Activated naive CD4-positive, alpha-beta T cell treated with anti-CD3 and anti-CD28 coated beads, Interleukin-2, amount 10 ng/mL, durations not matched to agents 7 days and 5 days (primary cell): ENCODE data around the gene DDX42.

Source experiments
- CTCF ChIA-PET: fragments of 350-600 bp; sonication (Branson Sonifier 250); formaldehyde crosslinking; loops from one replicate; lab custom pipeline; 2021; ENCODE audit warnings: antibody characterized with exemption; lab: Charles Lee
- DNase-seq: peaks from one replicate; pipeline ENCODE4 v3.0.0-alpha.2; 2020
- H3K27ac Mint-ChIP-seq: one replicate; pipeline ENCODE4 v1.8.0; 2021; ENCODE audit warnings: mild to moderate bottlenecking, moderate library complexity, mixed read lengths
- H3K27me3 Mint-ChIP-seq: one replicate; pipeline ENCODE4 v1.8.0; 2021; ENCODE audit warnings: mild to moderate bottlenecking, mixed read lengths
- H3K36me3 Mint-ChIP-seq: one replicate; pipeline ENCODE4 v1.8.0; 2021; ENCODE audit warnings: mixed read lengths
- H3K4me1 Mint-ChIP-seq: one replicate; pipeline ENCODE4 v1.8.0; 2021; ENCODE audit warnings: mixed read lengths
- H3K4me3 Mint-ChIP-seq: one replicate; pipeline ENCODE4 v1.8.0; 2021; ENCODE audit warnings: mild to moderate bottlenecking, moderate library complexity, mixed read lengths
- H3K9me3 Mint-ChIP-seq: one replicate; pipeline ENCODE4 v1.8.0; 2021; ENCODE audit warnings: mixed read lengths

The DDX42 gene

DNA sequence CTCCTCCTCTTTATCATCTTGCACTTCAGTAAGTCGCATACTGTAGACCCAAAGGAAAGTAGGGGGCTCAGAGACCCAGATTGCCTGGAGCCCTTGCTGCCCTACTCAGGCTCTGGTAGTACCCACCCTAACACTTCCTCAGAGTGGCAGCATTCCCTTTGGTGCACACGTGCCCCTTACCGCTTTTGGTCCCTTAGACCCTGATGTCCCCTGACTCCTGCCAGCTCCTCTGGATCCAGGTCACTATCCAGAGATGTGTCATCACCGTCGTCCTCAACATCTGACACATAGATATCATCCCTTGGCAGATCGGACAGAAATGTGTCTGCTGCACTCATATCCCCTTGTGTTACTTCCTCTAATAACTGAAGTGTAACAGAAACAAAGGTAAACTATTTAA, 47.8 kb downstream of the DDX42 start:
- no peak for DNase-seq
- Mint-ChIP-seq H3K27ac (peak overlapping the region; percentile 59), H3K36me3 (peaks cover 82% of the 10 kb centered on the region), H3K9me3 (no peaks in the 10 kb centered on the region), H3K4me1 (peaks cover 47% of the 10 kb centered on the region), H3K4me3 (peak overlapping the region; percentile 32), H3K27me3 (no peaks in the 10 kb centered on the region)
- CTCF ChIA-PET, result interaction anchor here (1.0 kb wide), 2 partner anchors 8 to 124 kb away, joined by 3 to 4 read pairs; no protein-coding TSS in a partner anchor

DNA sequence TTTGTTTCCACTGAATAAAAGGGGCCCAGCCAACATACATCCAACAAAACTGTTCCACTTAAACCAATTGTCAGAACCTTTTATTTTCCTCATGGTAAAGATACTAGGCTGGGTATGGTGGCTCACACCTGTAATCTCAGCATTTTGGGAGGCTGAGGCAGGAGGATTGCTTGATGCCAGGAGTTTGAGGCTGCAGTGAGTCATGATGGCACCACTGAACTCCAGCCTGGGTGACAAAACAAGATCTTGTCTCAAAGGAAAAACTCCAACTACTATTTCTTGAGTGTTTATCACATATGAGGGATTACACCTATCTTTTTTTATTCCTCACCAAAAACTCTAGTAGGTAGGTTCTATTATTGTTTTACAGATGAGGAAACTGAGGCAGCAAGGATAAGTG, 48.6 kb downstream of the DDX42 start:
- no peaks in the 10 kb centered on the region for H3K27me3 Mint-ChIP-seq

DNA sequence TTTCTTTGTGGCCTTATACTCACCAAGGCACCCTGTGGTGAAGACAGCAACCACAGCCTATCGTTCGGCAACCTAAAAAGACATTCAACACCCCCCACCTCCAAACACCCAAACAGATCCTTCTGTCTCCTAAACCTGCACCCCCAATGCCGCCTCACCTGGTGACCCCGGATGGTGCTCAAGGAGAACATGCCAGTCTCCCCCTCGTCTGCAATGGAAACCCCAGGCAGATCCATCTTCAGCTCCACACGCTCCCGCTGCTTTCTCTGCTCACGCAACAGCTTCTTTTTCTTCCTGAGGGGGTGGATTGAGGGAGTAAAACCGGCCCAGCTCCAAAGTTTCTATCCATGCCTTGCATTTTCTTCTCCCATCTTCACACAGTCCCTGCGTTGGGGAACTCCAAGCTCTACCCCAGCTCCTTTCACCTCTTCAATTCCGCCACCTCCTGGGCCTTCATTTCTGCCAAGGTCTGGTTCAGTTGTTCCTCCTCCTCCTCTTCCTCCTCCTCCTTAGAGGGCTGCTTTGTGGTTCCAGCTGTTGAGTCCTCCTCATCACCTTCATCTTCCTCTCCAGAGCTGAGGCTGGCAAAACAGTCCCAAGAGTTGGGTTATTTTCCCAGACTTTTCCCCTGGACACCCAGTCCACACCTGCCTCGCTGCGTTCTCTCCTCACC, 49.8 kb downstream of the DDX42 start:
- Mint-ChIP-seq H3K4me1 (peaks cover 58% of the 10 kb centered on the region), H3K9me3 (no peaks in the 10 kb centered on the region), H3K27me3 (no peaks in the 10 kb centered on the region), H3K4me3 (no peak overlapping the region), H3K27ac (peak overlapping the region; percentile 34), H3K36me3 (peaks cover 77% of the 10 kb centered on the region)
- CTCF ChIA-PET, result interaction anchor here (2.6 kb wide), 1 partner anchor 10 kb away, joined by 8 read pairs; no protein-coding TSS in a partner anchor
- DNase-seq, result no peak

More for the DNA sequence above, 48.6 kb downstream of the DDX42 start:
- Mint-ChIP-seq H3K27ac (no peak overlapping the region), H3K9me3 (no peaks in the 10 kb centered on the region), H3K4me1 (peaks cover 48% of the 10 kb centered on the region), H3K36me3 (peaks cover 83% of the 10 kb centered on the region), H3K4me3 (no peak overlapping the region)
- no peak for DNase-seq
- CTCF ChIA-PET, result no interaction called here

GRCh38 chr17:63824362-63824761, 50.4 kb downstream of the DDX42 start:
- H3K4me1 Mint-ChIP-seq, result peaks cover 61% of the 10 kb centered on the region
- H3K27me3 Mint-ChIP-seq, result no peaks in the 10 kb centered on the region
- H3K9me3 Mint-ChIP-seq, result no peaks in the 10 kb centered on the region
- peaks cover 78% of the 10 kb centered on the region for H3K36me3 Mint-ChIP-seq
- CTCF ChIA-PET, result interaction anchor here (1.1 to 2.6 kb wide), 2 partner anchors 9 to 12 kb away, joined by 4 to 8 read pairs; no protein-coding TSS in a partner anchor
- no peak for DNase-seq
- peak overlapping the region; percentile 34 for H3K27ac Mint-ChIP-seq
- H3K4me3 Mint-ChIP-seq, result no peak overlapping the region

- H3K27ac Mint-ChIP-seq, result peak overlapping the region; percentile 96
- peaks cover 80% of the 10 kb centered on the region for H3K36me3 Mint-ChIP-seq
- no peaks in the 10 kb centered on the region for H3K27me3 Mint-ChIP-seq
- no peak for DNase-seq
- no peaks in the 10 kb centered on the region for H3K9me3 Mint-ChIP-seq
- CTCF ChIA-PET, result interaction anchor here (0.9 kb wide), 1 partner anchor 22 kb away, joined by 3 read pairs; no protein-coding TSS in a partner anchor
- peak overlapping the region; percentile 87 for H3K4me3 Mint-ChIP-seq
- peaks cover 76% of the 10 kb centered on the region for H3K4me1 Mint-ChIP-seq
These were observed 52.6 kb downstream of the DDX42 start for GRCh38 chr17:63826468-63827001.

DNA sequence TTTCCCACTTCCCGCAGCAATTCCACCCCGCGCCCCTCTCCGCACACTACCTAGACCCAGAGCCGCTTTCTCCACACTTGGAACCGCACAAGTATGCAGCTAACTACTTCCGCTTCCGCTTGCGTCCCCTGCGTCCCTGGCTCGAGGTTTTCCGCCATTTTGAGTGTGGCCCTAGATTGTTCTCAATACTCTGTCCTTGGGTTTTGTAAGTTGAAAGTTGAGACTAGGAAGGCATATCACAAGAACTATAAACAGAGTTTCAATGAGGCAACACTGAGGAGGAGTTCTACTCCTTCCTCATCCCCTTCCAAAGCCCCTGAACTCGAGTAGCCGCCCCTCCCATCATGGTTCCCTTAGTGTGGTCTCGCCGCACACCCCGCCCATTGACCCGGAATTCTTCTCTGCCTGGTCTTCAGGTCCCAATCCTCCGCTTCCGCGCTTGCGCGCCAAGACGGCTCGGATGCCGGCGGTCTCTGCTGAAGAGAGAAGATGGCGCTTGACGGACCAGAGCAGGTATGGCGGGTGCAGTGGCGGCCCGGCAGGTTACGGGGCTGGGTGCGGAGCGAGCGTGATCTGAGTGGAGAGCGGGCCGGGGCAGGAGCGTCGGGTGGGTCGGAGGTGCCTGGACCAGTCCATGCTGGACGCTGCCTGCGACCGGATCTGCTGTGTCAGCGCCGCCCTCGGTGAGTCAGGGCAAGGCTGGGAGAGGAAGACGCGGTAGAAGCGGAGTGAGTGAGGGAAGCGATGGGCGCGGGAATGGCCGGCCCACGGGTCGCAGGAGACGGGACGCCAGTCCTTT, 53.2 kb downstream of the DDX42 start, which contains the start of the genes FTSJ3 and PSMC5:
FTSJ3 (minus strand) TSS at position 662 of the 799 bp plus-strand sequence. CDS start 761 bp downstream, outside the sequence.
PSMC5 (plus strand) TSS at position 430 of the 799 bp plus-strand sequence; CDS start at position 490, 60 bp downstream.
- Mint-ChIP-seq H3K27ac (peak within 1 kb of the TSS; percentile 96), H3K36me3 (peaks cover 80% of the 10 kb centered on the region), H3K4me1 (peaks cover 80% of the 10 kb centered on the region), H3K9me3 (no peaks in the 10 kb centered on the region), H3K27me3 (no peaks in the 10 kb centered on the region), H3K4me3 (peak within 1 kb of the TSS; percentile 87)
- CTCF ChIA-PET, result interaction anchor here (1.0 to 1.1 kb wide), 2 partner anchors 10 to 12 kb away, joined by 4 to 5 read pairs; no protein-coding TSS in a partner anchor
- peak; percentile 98 for DNase-seq

DNA sequence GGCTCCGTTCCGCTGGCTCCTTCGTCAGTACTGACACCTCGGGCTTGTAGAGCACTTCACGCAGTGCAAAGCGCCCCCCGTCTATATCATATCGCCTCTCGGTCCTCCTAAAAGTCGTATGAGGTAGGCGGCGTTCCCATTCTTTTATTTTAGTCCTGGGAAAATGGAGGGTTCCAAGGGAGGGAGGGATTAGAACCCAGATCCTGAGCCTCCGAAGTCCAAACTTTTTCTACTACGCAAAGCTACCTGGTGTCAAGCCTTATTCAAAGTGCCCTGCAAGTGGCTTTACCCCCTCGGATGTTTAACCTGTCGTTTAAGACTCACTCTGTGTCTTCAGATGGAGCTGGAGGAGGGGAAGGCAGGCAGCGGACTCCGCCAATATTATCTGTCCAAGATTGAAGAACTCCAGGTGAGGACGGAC, 53.8 kb downstream of the DDX42 start:
- H3K36me3 Mint-ChIP-seq, result peaks cover 79% of the 10 kb centered on the region

GRCh38 chr17:63828936-63829335, 55.0 kb downstream of the DDX42 start:
- H3K9me3 Mint-ChIP-seq, result no peaks in the 10 kb centered on the region
- no peak for DNase-seq
- H3K27me3 Mint-ChIP-seq, result no peaks in the 10 kb centered on the region
- H3K4me3 Mint-ChIP-seq, result peak overlapping the region; percentile 87
- CTCF ChIA-PET, result interaction anchor here (0.9 to 1.3 kb wide), 6 partner anchors 8 to 403 kb away, joined by 3 to 5 read pairs (median 3); no protein-coding TSS in a partner anchor
- peaks cover 73% of the 10 kb centered on the region for H3K4me1 Mint-ChIP-seq
- no peak overlapping the region for H3K27ac Mint-ChIP-seq
- H3K36me3 Mint-ChIP-seq, result peaks cover 77% of the 10 kb centered on the region

More for the DNA sequence above, 53.8 kb downstream of the DDX42 start:
- no peaks in the 10 kb centered on the region for H3K27me3 Mint-ChIP-seq
- peaks cover 81% of the 10 kb centered on the region for H3K4me1 Mint-ChIP-seq
- H3K9me3 Mint-ChIP-seq, result no peaks in the 10 kb centered on the region
- CTCF ChIA-PET, result interaction anchor here (0.8 to 1.3 kb wide), 8 partner anchors 9 to 402 kb away, joined by 3 to 5 read pairs (median 4); no protein-coding TSS in a partner anchor
- no peak for DNase-seq
- H3K4me3 Mint-ChIP-seq, result peak overlapping the region; percentile 87
- H3K27ac Mint-ChIP-seq, result peak overlapping the region; percentile 96

DNA sequence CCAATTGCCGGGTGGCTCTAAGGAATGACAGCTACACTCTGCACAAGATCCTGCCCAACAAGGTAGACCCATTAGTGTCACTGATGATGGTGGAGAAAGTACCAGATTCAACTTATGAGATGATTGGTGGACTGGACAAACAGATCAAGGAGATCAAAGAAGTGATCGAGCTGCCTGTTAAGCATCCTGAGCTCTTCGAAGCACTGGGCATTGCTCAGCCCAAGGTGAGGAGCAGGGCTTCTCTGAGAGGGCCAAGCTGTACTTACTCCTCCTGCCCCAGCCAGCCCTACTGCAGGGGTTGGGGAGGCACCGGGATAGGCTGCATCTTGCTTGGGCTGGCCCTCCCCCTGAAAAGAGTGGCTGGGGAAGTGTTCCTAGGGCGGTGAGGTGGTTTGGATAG, 56.3 kb downstream of the DDX42 start:
- H3K27ac Mint-ChIP-seq, result peak overlapping the region; percentile 51
- peaks cover 80% of the 10 kb centered on the region for H3K36me3 Mint-ChIP-seq

DNA sequence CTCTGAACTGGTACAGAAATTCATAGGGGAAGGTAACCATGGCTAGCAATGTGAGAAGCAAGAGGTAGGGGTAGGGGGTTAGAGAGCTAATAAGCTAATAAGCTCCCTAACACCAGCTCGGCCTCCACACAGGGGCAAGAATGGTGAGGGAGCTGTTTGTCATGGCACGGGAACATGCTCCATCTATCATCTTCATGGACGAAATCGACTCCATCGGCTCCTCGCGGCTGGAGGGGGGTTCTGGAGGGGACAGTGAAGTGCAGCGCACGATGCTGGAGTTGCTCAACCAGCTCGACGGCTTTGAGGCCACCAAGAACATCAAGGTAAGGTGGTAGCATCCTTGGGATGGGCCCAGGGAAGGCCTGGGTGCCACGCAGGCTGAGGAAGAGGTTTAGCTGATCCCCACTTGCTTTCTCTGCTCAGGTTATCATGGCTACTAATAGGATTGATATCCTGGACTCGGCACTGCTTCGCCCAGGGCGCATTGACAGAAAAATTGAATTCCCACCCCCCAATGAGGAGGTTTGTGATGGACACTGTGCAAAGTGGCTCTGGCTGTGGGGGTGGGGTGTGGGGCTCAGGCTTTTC, 57.0 kb downstream of the DDX42 start:
- H3K4me1 Mint-ChIP-seq, result peaks cover 70% of the 10 kb centered on the region
- no peak for DNase-seq
- CTCF ChIA-PET, result interaction anchor here (1.3 kb wide), 1 partner anchor 18 kb away, joined by 3 read pairs; no protein-coding TSS in a partner anchor
- H3K4me3 Mint-ChIP-seq, result no peak overlapping the region
- peaks cover 82% of the 10 kb centered on the region for H3K36me3 Mint-ChIP-seq
- H3K27me3 Mint-ChIP-seq, result no peaks in the 10 kb centered on the region
- no peaks in the 10 kb centered on the region for H3K9me3 Mint-ChIP-seq
- H3K27ac Mint-ChIP-seq, result peak overlapping the region; percentile 86

More for the DNA sequence above, 56.3 kb downstream of the DDX42 start:
- DNase-seq, result no peak
- CTCF ChIA-PET, result interaction anchor here (0.8 to 1.1 kb wide), 3 partner anchors 8 to 10 kb away, joined by 3 to 5 read pairs (median 3); no protein-coding TSS in a partner anchor
- H3K9me3 Mint-ChIP-seq, result no peaks in the 10 kb centered on the region
- H3K4me1 Mint-ChIP-seq, result peaks cover 71% of the 10 kb centered on the region
- no peaks in the 10 kb centered on the region for H3K27me3 Mint-ChIP-seq
- no peak overlapping the region for H3K4me3 Mint-ChIP-seq

DNA sequence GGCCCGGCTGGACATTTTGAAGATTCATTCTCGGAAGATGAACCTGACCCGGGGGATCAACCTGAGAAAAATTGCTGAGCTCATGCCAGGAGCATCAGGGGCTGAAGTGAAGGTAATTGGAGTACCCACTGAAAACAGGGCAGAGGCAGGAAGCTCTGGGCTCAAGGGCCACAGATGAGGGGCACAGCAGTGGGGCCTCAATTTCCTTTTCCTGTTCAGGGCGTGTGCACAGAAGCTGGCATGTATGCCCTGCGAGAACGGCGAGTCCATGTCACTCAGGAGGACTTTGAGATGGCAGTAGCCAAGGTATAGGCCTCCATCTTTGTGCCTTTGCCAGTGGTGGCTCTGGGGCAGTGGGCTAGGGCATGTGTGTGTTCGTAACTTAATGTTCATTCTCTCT, 57.5 kb downstream of the DDX42 start:
- no peak overlapping the region for H3K4me3 Mint-ChIP-seq
- H3K27me3 Mint-ChIP-seq, result no peaks in the 10 kb centered on the region
- peaks cover 65% of the 10 kb centered on the region for H3K4me1 Mint-ChIP-seq
- H3K36me3 Mint-ChIP-seq, result peaks cover 81% of the 10 kb centered on the region
- peak overlapping the region; percentile 86 for H3K27ac Mint-ChIP-seq
- no peaks in the 10 kb centered on the region for H3K9me3 Mint-ChIP-seq
- CTCF ChIA-PET, result interaction anchor here (1.3 kb wide), 1 partner anchor 17 kb away, joined by 3 read pairs; no protein-coding TSS in a partner anchor
- DNase-seq, result no peak

DNA sequence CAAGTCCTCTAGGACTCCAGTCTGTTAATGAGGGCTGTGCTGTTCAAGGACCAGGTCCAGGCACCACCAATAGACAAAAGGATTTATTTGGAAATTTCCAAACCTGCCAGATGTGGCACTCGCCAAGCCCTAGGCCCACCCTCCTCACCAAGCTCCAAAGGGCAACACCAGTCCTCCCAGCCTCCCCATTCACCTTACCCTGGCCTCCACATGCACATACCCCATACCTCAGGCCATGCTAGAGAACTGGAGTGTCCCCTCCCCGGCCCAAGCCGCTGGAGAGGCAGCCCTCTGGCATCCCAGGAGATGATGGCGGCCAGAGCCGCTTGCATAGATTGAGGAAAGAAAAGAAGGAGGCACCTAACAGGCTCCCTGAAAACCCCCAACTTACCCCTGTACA, 58.0 kb downstream of the DDX42 start:
- H3K36me3 Mint-ChIP-seq, result peaks cover 82% of the 10 kb centered on the region

GRCh38 chr17:63832455-63832854, 58.5 kb downstream of the DDX42 start:
- no peak for DNase-seq
- CTCF ChIA-PET, result interaction anchor here (1.5 to 2.5 kb wide), 4 partner anchors 8 to 407 kb away, joined by 3 to 8 read pairs (median 6); no protein-coding TSS in a partner anchor
- Mint-ChIP-seq H3K4me1 (peaks cover 63% of the 10 kb centered on the region), H3K36me3 (peaks cover 80% of the 10 kb centered on the region), H3K27ac (peak overlapping the region; percentile 86), H3K9me3 (no peaks in the 10 kb centered on the region), H3K27me3 (no peaks in the 10 kb centered on the region), H3K4me3 (no peak overlapping the region)

More for the DNA sequence above, 58.0 kb downstream of the DDX42 start:
- peak overlapping the region; percentile 86 for H3K27ac Mint-ChIP-seq
- no peaks in the 10 kb centered on the region for H3K9me3 Mint-ChIP-seq
- peaks cover 60% of the 10 kb centered on the region for H3K4me1 Mint-ChIP-seq
- H3K4me3 Mint-ChIP-seq, result no peak overlapping the region
- DNase-seq, result no peak
- CTCF ChIA-PET, result interaction anchor here (1.3 to 1.5 kb wide), 2 partner anchors 17 to 407 kb away, joined by 3 to 5 read pairs; no protein-coding TSS in a partner anchor
- H3K27me3 Mint-ChIP-seq, result no peaks in the 10 kb centered on the region
